Transverse colon (tissue), 3 donors: ENCODE results near the gene RBM8A.

Source experiments
- CTCF ChIP-seq, 5 experiments: fragments of 200-600 bp in 3 of 5; fragments of 450-650 bp in 2 of 5; sonication (generic) in 3 of 5; IDR thresholded peaks; 1 replicate in 2 of 5; 2 replicates in 3 of 5; pipeline ENCODE4 v1.5.1; 2016 to 2017; ENCODE audit warnings: antibody characterized with exemption in 5 of 5, inconsistent platforms in 3 of 5, mild to moderate bottlenecking in 2 of 5, moderate library complexity in 1 of 5
- EP300 ChIP-seq: sonication (generic); formaldehyde crosslinking; IDR thresholded peaks from one replicate; pipeline ENCODE4 v1.6.1; 2017; ENCODE audit warnings: antibody characterized with exemption, low read depth
- POLR2A ChIP-seq: fragments of 450-650 bp; IDR thresholded peaks from one replicate; pipeline ENCODE4 v1.6.1; 2016; ENCODE audit warnings: antibody characterized with exemption, mild to moderate bottlenecking, moderate library complexity

GRCh38 chr1:145877923-145878486 lies 49.3 kb downstream of the RBM8A start:
- no peak for TF ChIP-seq CTCF (IDR thresholded peaks at IDR 0.05)
- no peak for TF ChIP-seq POLR2A
- TF ChIP-seq EP300, result no peak
